GM19240 (cell line): ENCODE measurements around the gene PPP3R2.
"Not testable (repeated sequence)": the region's sequence is repeated elsewhere in the genome, so short reads cannot be mapped to it uniquely, and the experiment has no call there.

Experiments
- DNase-seq: peaks from one replicate; pipeline ENCODE4 v3.0.0; 2011; ENCODE audit warnings: low spot score; ENCODE audit not compliant: insufficient read length

Gene PPP3R2

GRCh38 chr9:101590074-101590473 lies 4.7 kb downstream of the PPP3R2 start:
- DNase-seq = not testable (repeated sequence)

GRCh38 chr9:101587332-101588043 lies 7.3 kb downstream of the PPP3R2 start:
- no peak for DNase-seq

DNA sequence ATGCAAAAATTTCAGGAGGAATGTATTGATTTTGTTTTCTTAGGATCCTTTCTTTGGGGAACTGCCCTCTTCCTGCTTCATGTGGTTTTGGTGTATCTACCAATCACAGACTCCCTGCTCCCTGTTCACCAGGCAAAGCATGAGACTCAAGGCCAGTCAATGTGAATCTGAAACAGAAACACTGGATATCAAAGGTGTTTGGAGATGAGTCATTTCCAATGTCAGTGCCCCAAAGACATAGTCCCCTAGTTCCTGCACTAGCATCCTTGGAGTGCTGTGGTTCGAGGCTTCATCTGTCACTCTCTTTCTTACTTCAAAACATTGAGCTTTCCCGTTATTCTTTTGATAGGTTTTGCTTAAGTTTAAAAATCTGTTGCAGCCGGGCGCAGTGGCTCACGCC lies 8.1 kb downstream of the PPP3R2 start:
- no peak for DNase-seq

DNA sequence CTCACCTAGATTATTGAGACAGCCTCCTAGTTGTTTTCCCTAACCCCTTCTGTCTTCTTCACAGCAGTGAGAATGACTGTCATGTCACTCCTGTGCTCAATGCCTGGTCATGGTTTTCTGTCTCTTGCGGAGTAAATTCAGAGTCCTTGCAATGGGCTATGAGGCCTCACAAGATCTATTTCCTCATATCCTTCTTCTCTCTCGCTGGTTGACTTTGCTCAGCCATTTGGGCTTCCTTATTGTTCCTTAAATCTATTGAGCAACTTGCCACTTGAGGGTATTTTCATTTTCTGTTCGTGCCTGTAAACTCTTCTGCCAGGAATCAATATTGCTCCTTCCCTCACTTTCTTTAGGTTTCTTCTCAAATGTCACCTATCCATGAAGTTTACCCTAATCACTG lies 9.0 kb downstream of the PPP3R2 start:
- DNase-seq = no peak

DNA sequence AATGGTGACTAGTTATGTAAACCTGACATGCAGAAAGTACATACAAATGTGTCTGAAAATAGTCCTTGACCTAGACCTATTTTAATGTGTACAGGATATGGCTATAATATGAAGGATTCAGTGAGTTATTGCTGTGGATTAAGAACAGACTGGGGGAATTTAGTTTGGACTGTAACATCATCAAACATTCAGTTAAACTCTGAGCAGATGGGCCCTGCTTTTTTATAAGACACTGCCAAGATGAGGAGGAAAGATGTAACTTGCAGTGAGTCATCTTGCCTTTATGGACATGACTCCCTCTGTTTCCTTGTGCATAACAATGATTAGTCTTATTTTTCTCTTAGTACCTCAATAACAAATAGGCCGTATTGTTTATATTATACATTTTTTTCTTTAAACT lies 12.2 kb downstream of the PPP3R2 start:
- DNase-seq = no peak

GRCh38 chr9:101579711-101580545 lies 14.8 kb downstream of the PPP3R2 start:
- no peak for DNase-seq

DNA sequence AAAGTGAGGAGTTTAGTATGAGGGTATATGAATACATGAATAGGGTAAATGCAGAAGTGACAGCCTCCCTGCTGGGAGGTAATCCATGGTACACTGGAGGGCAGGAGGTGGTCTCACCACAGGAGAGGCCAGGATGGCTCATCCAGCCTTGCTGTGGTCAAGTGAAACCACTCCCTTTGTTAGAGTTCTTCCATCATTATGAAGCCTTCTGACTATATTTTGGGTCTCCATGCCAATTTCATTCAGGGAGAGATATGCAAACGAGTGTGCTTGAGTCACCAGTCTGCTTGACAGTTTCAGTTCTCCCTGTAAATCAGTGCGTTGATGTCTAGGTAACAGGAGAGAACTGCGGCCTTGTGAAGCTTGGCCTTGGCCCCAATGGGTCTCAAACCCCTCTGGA lies 16.4 kb downstream of the PPP3R2 start:
- no peak for DNase-seq

DNA sequence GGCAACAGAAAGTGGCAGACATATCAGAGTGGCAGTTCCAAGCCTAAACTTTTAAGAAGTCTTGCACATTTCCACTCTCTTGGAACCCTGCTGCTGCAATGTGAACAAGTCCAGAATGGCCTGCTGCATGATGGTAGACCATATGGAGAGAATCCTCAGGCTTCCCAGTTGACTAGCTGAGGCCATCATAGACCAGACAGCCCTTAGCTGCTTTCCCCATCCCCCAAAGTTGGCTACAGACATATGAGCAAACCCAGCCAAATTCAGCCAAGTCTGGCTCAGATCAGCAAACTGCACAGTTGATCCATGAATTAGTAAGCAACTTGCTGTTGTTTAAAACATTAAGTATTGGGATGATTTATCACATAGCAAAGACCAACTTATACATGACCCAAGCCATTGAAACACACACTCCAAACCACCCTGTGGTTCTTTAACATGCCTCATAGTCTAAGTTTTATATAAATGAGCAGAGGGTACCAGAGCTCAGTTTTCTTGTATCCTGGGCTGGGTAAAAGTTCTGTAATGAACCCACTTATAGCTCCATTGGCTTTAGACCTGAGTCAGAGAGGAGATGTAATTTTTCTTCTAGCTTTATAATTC lies 19.9 kb downstream of the PPP3R2 start:
- DNase-seq = no peak

- DNase-seq = no peak
These were observed 22.5 kb downstream of the PPP3R2 start for GRCh38 chr9:101572316-101572715.

GRCh38 chr9:101571114-101571513 lies 23.7 kb downstream of the PPP3R2 start:
- DNase-seq = no peak

GRCh38 chr9:101569741-101570501 lies 24.8 kb downstream of the PPP3R2 start:
- DNase-seq = no peak

- no peak for DNase-seq
These were observed 26.9 kb downstream of the PPP3R2 start for GRCh38 chr9:101567725-101568350.

DNA sequence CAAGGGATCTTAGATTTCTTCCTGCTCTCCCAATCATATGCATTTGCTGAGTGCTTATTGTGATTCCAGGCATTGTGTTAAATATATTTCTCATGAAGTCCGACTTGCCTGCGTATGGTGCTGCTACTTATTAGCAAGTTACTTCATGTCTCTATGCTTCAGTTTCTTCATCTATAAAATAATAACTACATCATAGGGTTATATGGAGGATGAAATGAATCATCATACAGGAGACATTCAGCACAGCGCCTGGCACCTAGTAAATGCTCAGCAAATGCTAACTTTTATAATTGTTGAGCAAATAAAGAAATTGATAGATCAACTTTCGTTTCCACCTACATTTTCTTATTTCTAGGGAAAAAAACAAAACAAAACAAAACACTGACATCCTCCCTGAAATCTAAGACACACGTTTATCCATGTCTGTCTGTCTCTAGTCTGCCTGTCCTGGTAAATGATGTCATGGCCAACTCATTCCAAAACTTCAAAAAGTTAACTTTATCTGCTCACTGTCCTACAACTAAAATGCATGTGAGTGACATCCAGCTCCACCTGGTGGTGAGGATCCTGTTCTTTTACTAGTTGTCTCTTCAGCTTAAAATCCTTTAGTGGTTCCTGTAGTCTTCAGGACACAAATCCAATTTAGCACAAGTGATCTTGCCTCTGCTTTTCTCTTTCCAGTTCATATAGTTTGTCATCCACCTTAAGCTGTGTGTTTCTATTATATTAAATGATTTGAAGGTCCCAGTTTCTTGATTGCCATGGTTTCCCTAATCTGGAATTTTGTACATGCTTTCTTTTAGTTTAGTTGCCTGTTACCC lies 27.7 kb downstream of the PPP3R2 start:
- DNase-seq = no peak

DNA sequence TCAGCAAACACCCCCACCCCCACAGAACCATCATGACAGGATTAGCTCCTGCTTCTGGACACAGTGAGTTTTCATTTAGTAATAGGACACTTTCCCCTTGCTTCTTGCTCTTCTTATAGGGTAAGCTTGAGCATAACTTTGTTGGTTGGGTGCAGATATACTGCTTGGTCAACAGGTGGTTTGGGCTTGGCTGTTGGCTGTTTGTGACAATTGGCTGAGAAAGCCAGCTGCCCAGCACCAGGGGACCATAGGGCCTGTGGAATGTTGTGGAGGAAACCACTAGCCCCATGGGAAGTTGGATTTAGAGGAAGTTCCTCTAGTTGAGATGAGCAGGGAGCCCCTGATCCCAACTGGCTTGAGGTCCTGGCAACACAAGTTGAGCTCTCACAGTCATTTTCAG lies 30.5 kb downstream of the PPP3R2 start:
- no peak for DNase-seq

DNA sequence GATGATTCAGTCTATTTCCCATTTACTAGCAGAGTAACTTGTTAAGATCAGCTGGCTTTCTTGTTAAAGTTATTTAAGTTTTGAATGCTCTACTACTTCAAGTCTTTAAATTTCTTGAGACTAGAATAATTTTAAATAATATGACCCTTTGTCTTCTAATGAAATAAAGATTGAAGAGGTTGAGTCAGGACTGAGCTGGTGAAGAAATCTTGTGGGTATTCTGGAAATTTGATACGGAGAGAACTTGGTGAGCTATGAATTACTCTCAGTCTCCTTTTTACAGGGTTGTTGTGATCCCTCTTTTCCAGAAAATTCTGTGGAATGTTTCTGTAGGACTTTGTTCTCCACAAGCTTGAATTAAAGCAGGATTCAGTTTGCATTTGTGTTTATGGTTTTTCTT lies 31.8 kb downstream of the PPP3R2 start:
- DNase-seq = no peak

GRCh38 chr9:101561740-101562139 lies 33.0 kb downstream of the PPP3R2 start:
- no peak for DNase-seq

GRCh38 chr9:101549472-101550098 lies 45.2 kb downstream of the PPP3R2 start:
- not testable (repeated sequence) for DNase-seq

DNA sequence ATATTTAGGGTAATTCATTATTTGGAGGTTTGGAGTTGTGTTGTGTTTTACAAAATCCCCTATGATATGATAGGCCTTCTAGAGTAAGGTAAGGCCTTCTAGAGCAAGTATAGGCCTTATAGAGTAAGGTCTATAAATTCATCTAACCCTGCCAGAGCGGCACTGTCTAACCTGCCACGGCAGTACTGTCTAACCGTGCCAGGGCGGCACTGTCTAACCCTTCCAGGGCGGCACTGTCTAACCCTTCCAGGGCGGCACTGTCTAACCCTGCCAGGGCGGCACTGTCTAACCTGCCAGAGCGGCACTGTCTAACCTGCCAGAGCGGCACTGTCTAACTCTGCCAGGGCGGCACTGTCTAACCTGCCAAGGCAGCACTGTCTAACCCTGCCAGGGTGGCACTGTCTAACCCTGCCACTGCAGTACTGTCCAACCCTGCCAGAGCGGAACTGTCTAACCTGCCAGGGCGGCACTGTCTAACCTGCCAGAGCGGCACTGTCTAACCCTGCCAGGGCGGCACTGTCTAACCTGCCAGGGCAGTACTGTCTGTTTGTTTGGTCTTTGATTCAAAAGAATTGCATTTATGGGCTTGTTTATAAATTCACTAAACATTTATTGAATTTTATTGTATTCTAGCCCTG lies 51.6 kb downstream of the PPP3R2 start:
- no peak for DNase-seq
